Activated naive CD4-positive, alpha-beta T cell treated with anti-CD3 and anti-CD28 coated beads, Interleukin-2, amount 10 ng/mL, durations not matched to agents 7 days and 5 days (primary cell): ENCODE data around the gene TCF4.

ENCODE experiments used
- CTCF ChIA-PET: fragments of 350-600 bp; sonication (Branson Sonifier 250); formaldehyde crosslinking; loops from one replicate; lab custom pipeline; 2021; ENCODE audit warnings: antibody characterized with exemption; lab: Charles Lee
- DNase-seq: peaks from one replicate; pipeline ENCODE4 v3.0.0-alpha.2; 2020
- H3K27ac Mint-ChIP-seq: one replicate; pipeline ENCODE4 v1.8.0; 2021; ENCODE audit warnings: mild to moderate bottlenecking, moderate library complexity, mixed read lengths
- H3K27me3 Mint-ChIP-seq: one replicate; pipeline ENCODE4 v1.8.0; 2021; ENCODE audit warnings: mild to moderate bottlenecking, mixed read lengths
- H3K36me3 Mint-ChIP-seq: one replicate; pipeline ENCODE4 v1.8.0; 2021; ENCODE audit warnings: mixed read lengths
- H3K4me1 Mint-ChIP-seq: one replicate; pipeline ENCODE4 v1.8.0; 2021; ENCODE audit warnings: mixed read lengths
- H3K4me3 Mint-ChIP-seq: one replicate; pipeline ENCODE4 v1.8.0; 2021; ENCODE audit warnings: mild to moderate bottlenecking, moderate library complexity, mixed read lengths
- H3K9me3 Mint-ChIP-seq: one replicate; pipeline ENCODE4 v1.8.0; 2021; ENCODE audit warnings: mixed read lengths

The TCF4 gene

GRCh38 chr18:55588111-55588869, at the start of gene TCF4:
TSS of gene TCF4 (minus strand) at chr18:55588192. CDS start at chr18:55587116, 1,076 bp downstream.
- CTCF ChIA-PET, result no interaction called here
- Mint-ChIP-seq H3K4me3 (peak within 1 kb of the TSS; percentile 80), H3K4me1 (peaks cover 32% of the 10 kb centered on the region), H3K27ac (peak within 1 kb of the TSS; percentile 67), H3K27me3 (peaks cover 44% of the 10 kb centered on the region), H3K9me3 (no peaks in the 10 kb centered on the region), H3K36me3 (peaks cover 8% of the 10 kb centered on the region)
- DNase-seq, result peak; percentile 42

DNA sequence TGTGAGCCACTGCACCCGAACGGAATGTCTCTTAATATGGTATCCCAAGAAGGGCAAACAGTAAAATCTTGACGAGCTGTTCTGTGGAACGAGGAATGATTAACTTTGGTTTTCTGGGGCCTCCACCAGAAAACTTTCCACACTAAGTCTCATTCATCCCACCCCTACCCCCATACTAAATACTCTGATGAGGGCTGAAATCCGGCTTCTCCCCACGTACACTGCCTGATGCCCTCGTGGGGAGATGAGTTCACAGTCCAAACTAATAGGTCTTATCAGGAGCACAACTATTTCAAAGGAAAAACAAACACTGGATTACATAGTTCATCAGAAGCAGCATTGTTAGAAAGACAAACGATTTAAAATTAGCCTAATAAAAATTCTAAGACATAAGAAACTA, 49.2 kb upstream of the TCF4 start:
- no peaks in the 10 kb centered on the region for H3K4me1 Mint-ChIP-seq
- CTCF ChIA-PET, result no interaction called here
- peaks cover 7% of the 10 kb centered on the region for H3K9me3 Mint-ChIP-seq
- H3K27me3 Mint-ChIP-seq, result no peaks in the 10 kb centered on the region
- no peaks in the 10 kb centered on the region for H3K36me3 Mint-ChIP-seq
- H3K4me3 Mint-ChIP-seq, result no peak overlapping the region
- DNase-seq, result no peak
- H3K27ac Mint-ChIP-seq, result no peak overlapping the region

DNA sequence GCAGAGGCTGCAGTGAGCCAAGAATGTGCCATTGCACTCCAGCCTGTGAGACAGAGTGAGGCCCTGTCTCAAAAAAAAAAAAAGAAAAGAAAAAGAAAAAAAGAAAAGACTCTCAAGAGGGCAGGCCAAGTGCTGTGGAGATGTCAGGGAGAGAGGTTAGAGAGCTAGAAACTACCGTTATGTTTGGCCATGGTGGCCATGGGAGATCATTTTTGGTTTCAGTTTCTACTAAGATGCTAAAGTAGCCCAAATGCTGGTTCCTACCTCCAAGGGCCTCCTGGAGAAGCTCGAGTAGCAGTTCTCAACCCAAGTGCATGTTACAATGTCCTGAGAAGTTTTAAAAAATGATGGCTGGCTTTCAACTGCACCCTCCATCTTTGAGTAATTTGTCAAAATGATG, 47.4 kb upstream of the TCF4 start:
- no peak for DNase-seq
- CTCF ChIA-PET, result no interaction called here
- Mint-ChIP-seq H3K4me1 (no peaks in the 10 kb centered on the region), H3K27ac (no peak overlapping the region), H3K36me3 (no peaks in the 10 kb centered on the region), H3K9me3 (peaks cover 7% of the 10 kb centered on the region), H3K27me3 (no peaks in the 10 kb centered on the region), H3K4me3 (no peak overlapping the region)

GRCh38 chr18:55634545-55634944, 46.6 kb upstream of the TCF4 start:
- Mint-ChIP-seq H3K4me3 (no peak overlapping the region), H3K36me3 (no peaks in the 10 kb centered on the region), H3K27me3 (no peaks in the 10 kb centered on the region), H3K27ac (no peak overlapping the region), H3K4me1 (no peaks in the 10 kb centered on the region), H3K9me3 (peaks cover 4% of the 10 kb centered on the region)
- CTCF ChIA-PET, result no interaction called here
- no peak for DNase-seq

DNA sequence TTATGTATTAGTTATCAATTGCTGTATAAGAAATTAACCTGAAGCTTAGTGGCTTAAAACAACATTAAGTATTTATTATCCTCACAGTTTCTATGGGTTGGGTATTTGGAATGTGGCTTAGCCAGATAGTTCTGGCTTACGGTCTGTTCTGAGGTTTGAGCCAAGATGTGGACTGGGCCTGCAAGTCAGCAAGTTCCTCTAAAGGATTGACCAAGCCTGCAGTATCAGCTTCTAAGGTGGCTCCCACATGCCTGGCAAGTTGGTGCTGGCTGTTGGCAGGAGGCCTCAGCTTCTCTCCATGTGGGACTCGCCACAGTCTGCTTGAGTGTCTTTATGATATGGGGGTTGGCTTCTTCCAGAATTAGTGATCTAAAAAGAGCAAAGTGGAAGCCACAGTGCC, 45.0 kb upstream of the TCF4 start:
- H3K27me3 Mint-ChIP-seq, result no peaks in the 10 kb centered on the region
- H3K36me3 Mint-ChIP-seq, result no peaks in the 10 kb centered on the region
- CTCF ChIA-PET, result no interaction called here
- H3K4me1 Mint-ChIP-seq, result no peaks in the 10 kb centered on the region
- DNase-seq, result no peak
- no peak overlapping the region for H3K4me3 Mint-ChIP-seq
- H3K27ac Mint-ChIP-seq, result no peak overlapping the region
- H3K9me3 Mint-ChIP-seq, result peaks cover 2% of the 10 kb centered on the region

GRCh38 chr18:55629133-55629532, 41.1 kb upstream of the TCF4 start:
- H3K36me3 Mint-ChIP-seq, result no peaks in the 10 kb centered on the region
- no peak overlapping the region for H3K4me3 Mint-ChIP-seq
- no peaks in the 10 kb centered on the region for H3K27me3 Mint-ChIP-seq
- no peak for DNase-seq
- no peak overlapping the region for H3K27ac Mint-ChIP-seq
- no peaks in the 10 kb centered on the region for H3K9me3 Mint-ChIP-seq
- CTCF ChIA-PET, result no interaction called here
- no peaks in the 10 kb centered on the region for H3K4me1 Mint-ChIP-seq

- no peaks in the 10 kb centered on the region for H3K36me3 Mint-ChIP-seq
- H3K4me3 Mint-ChIP-seq, result no peak overlapping the region
- no peaks in the 10 kb centered on the region for H3K4me1 Mint-ChIP-seq
- H3K9me3 Mint-ChIP-seq, result no peaks in the 10 kb centered on the region
- CTCF ChIA-PET, result no interaction called here
- no peak for DNase-seq
- H3K27me3 Mint-ChIP-seq, result no peaks in the 10 kb centered on the region
- no peak overlapping the region for H3K27ac Mint-ChIP-seq
Observed at GRCh38 chr18:55627007-55627406, 39.0 kb upstream of the TCF4 start.

GRCh38 chr18:55625901-55626300, 37.9 kb upstream of the TCF4 start:
- H3K36me3 Mint-ChIP-seq, result no peaks in the 10 kb centered on the region
- H3K27me3 Mint-ChIP-seq, result no peaks in the 10 kb centered on the region
- H3K4me1 Mint-ChIP-seq, result no peaks in the 10 kb centered on the region
- CTCF ChIA-PET, result no interaction called here
- H3K9me3 Mint-ChIP-seq, result no peaks in the 10 kb centered on the region
- no peak for DNase-seq
- H3K27ac Mint-ChIP-seq, result no peak overlapping the region
- H3K4me3 Mint-ChIP-seq, result no peak overlapping the region

DNA sequence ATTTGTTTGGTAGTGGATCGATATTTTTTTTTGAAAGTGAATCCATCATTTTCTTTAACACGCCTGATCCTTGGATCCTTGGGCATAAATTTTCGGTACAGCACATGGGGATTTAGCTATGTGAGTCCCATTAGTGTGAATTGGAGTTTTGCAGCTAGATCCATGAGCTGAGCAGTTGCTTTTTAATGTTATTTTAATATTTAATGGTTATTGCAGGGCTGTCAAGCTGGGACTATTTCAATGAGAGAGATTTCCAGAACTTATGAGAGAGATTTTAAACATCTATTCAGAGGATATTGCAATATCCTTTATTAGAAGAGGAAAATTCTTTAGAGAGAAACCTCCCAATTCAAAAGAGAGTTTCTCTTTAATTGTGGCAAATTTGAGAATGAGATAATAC, 35.6 kb upstream of the TCF4 start:
- H3K36me3 Mint-ChIP-seq, result no peaks in the 10 kb centered on the region
- H3K4me1 Mint-ChIP-seq, result no peaks in the 10 kb centered on the region
- H3K27ac Mint-ChIP-seq, result no peak overlapping the region
- CTCF ChIA-PET, result no interaction called here
- no peak for DNase-seq
- peaks cover 2% of the 10 kb centered on the region for H3K9me3 Mint-ChIP-seq
- no peaks in the 10 kb centered on the region for H3K27me3 Mint-ChIP-seq
- H3K4me3 Mint-ChIP-seq, result no peak overlapping the region

DNA sequence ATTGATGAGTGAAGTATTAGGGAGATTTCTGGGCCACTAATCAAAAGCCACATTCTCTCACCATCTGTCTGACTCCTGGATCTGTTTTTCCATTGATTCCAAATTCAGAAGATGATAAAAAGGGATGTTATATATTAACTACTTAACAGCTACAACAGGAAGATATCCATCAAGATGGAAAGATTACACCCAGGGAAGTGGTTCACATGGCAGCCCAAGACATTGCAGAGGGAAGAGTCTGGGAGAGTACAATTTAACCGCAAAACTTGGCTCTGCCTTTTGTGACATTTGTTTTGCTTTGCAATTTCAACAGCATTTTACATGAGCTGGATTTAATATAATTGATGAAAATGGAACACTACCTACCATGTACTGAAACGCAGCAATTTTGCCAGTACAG, 22.5 kb upstream of the TCF4 start:
- Mint-ChIP-seq H3K27me3 (no peaks in the 10 kb centered on the region), H3K36me3 (no peaks in the 10 kb centered on the region), H3K27ac (no peak overlapping the region), H3K9me3 (no peaks in the 10 kb centered on the region), H3K4me1 (no peaks in the 10 kb centered on the region), H3K4me3 (no peak overlapping the region)
- DNase-seq, result no peak
- CTCF ChIA-PET, result no interaction called here

DNA sequence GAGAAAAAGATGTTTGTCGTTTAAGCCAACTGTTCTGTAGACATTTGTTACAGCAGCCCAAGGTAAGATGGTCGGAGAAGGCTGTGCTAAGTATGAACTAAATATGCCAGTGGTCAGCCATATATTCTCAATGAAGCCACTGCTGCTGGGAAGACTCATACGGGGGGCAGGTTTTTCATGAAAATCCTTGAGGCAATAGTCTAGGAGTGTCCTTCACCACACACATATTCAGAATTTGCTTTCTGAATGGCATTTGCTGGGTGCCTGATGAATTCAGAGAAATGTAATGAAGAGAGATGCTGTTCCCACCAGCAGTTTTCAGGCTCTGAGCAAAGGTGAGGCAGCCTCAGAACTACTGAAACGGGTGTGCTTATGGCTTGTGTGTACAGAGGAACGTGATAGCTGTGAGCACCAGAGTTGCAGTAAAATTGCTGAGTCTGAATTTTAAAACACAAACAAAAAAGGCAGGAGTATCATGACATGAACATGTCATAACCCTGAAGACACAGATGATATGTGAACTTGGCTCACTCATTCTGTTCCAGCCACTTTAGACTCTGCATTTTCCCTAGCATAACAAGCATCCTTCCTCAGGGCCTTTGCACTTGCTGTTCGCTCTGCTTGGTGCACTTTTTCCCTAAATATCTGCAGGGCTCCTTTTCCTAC, 21.3 kb upstream of the TCF4 start:
- H3K36me3 Mint-ChIP-seq, result no peaks in the 10 kb centered on the region
- no peak overlapping the region for H3K27ac Mint-ChIP-seq
- H3K4me3 Mint-ChIP-seq, result no peak overlapping the region
- CTCF ChIA-PET, result no interaction called here
- peaks cover 2% of the 10 kb centered on the region for H3K27me3 Mint-ChIP-seq
- DNase-seq, result no peak
- no peaks in the 10 kb centered on the region for H3K4me1 Mint-ChIP-seq
- H3K9me3 Mint-ChIP-seq, result no peaks in the 10 kb centered on the region

DNA sequence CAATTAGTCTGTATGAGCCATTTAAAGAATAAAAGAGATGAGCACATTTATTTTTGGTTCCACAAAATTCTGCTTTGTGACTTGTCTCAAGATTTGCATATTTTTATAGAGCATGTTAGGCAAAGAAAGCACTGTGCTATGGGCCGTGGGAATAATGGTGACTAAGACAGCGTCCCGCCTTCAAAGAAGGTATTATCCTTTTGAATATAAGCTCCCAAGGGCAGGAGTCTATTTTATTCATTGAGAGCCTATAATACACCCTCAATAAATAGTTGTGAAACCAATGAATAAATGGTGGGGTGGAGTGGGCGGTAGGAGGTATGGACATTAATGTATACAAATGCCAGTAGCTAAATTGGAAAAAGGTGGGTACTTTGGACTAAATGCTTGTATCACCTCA, 20.5 kb upstream of the TCF4 start:
- CTCF ChIA-PET, result interaction anchor here (0.7 kb wide), 1 partner anchor 9 kb away, joined by 5 read pairs; no protein-coding TSS in a partner anchor
- Mint-ChIP-seq H3K27ac (no peak overlapping the region), H3K9me3 (no peaks in the 10 kb centered on the region), H3K36me3 (no peaks in the 10 kb centered on the region), H3K27me3 (peaks cover 4% of the 10 kb centered on the region), H3K4me3 (no peak overlapping the region), H3K4me1 (no peaks in the 10 kb centered on the region)
- DNase-seq, result no peak

DNA sequence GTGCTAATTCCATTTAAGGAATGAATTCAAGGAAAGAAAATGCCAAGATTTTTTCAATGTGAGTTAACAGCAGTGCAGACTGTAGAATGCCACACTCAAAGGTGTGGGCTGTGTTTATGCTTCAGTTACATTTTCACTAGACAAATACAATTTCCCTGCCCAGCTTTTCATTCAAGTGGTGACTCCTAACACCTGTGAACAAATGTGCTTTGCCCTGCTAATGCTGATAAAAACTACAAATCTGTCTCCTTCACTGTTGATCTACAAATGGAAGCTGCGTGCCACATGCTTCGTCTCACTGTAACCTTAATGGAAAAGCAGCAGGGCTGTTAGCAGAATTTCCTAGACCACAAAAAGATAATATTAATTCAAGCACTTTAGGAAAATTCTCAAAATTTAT, 19.8 kb upstream of the TCF4 start:
- peaks cover 4% of the 10 kb centered on the region for H3K27me3 Mint-ChIP-seq
- no peaks in the 10 kb centered on the region for H3K36me3 Mint-ChIP-seq
- no peak overlapping the region for H3K4me3 Mint-ChIP-seq
- CTCF ChIA-PET, result interaction anchor here (0.7 kb wide), 1 partner anchor 10 kb away, joined by 5 read pairs; no protein-coding TSS in a partner anchor
- DNase-seq, result no peak
- no peaks in the 10 kb centered on the region for H3K9me3 Mint-ChIP-seq
- no peak overlapping the region for H3K27ac Mint-ChIP-seq
- no peaks in the 10 kb centered on the region for H3K4me1 Mint-ChIP-seq

DNA sequence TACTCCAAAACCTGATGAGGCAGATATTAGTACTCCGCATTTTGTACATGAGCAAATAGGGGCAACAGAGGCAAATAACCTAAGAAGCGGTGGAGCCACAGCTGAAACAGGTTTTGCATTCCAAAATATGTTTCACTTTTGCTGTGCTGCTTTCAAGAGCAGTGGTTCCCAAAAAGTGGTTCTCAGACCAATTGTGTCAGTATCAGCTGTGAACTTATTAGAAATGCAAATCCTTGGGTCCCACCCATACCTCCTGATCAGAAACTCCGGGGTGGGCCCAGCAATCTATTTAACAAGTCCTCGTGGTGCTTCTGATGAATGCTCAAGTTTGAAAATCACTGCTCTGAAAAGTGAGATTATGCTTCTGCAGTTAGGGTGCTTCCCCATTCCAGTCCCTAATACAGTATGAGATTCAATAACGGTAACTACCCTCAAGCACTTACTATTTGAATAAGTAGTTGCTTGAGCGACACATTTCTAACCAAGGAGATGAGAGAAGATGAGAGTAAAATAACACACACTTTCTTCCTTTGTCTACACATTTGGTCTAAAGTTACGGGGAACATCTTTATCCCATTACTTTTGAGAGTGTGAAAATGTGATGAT, 17.8 kb upstream of the TCF4 start:
- peaks cover 4% of the 10 kb centered on the region for H3K27me3 Mint-ChIP-seq
- H3K9me3 Mint-ChIP-seq, result no peaks in the 10 kb centered on the region
- no peak overlapping the region for H3K4me3 Mint-ChIP-seq
- CTCF ChIA-PET, result no interaction called here
- no peak for DNase-seq
- H3K36me3 Mint-ChIP-seq, result no peaks in the 10 kb centered on the region
- H3K4me1 Mint-ChIP-seq, result no peaks in the 10 kb centered on the region
- no peak overlapping the region for H3K27ac Mint-ChIP-seq

GRCh38 chr18:55603775-55604174, 15.8 kb upstream of the TCF4 start:
- DNase-seq, result no peak
- CTCF ChIA-PET, result no interaction called here
- no peaks in the 10 kb centered on the region for H3K9me3 Mint-ChIP-seq
- peaks cover 4% of the 10 kb centered on the region for H3K27me3 Mint-ChIP-seq
- no peak overlapping the region for H3K27ac Mint-ChIP-seq
- no peak overlapping the region for H3K4me3 Mint-ChIP-seq
- no peaks in the 10 kb centered on the region for H3K36me3 Mint-ChIP-seq
- H3K4me1 Mint-ChIP-seq, result no peaks in the 10 kb centered on the region
